GM12892 (cell line): ENCODE measurements around the gene ANKS1A.

Experiments
- POLR2A ChIP-seq: IDR thresholded peaks from 2 replicates; pipeline ENCODE4 v1.6.1; 2011; ENCODE audit warnings: low read depth, low read length, control low read depth
- POLR2AphosphoS5 ChIP-seq: IDR thresholded peaks from 2 replicates; pipeline ENCODE4 v1.6.1; 2011; ENCODE audit warnings: low read depth, low read length, control low read depth
- TAF1 ChIP-seq: IDR thresholded peaks from 2 replicates; pipeline ENCODE4 v1.6.1; 2011; ENCODE audit warnings: low read depth, mild to moderate bottlenecking, control low read depth, low read length, borderline replicate concordance

DNA sequence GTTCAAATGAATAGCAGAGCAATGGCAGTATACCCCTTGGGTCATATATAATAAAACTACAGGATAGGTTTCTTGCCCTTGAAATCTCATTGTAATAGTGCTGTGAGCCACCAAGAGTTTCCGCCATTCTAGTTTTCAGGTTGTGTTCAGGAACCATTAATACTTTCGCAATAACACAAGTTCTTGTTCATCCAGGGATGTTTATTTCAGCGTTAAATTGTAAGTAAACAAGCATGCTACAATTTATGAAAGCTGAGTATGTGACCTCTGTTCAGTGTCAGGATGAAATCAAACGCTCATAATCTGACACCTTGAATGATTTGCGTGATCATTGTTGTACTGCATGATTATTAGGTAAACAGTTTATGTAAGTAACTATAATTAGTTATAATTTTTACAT is 22.8 kb downstream of the ANKS1A start:
- no peak for TF ChIP-seq POLR2A
- no peak for TF ChIP-seq TAF1
- no peak for TF ChIP-seq POLR2AphosphoS5
